ENCODE results near the gene PKM.

DNA sequence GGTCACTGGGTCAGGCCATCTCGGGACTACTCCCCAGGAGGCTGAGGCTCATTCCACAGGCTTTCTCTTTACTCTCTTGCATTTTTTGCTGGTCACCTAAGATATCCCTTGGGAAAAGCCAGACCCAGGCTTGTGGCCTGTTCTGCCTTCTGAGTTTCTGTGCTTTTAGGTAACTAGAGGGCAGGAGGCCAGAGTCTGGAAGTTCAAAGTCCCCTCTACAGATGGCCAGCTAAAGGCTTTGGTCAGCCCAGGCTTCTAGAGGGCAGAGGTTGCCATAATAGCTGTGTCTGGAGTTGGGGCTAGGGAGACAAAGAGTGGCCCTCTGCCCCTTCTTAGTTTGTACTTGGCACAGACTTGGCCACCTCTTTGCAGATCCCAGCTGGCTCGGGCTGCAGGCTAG lies 49.8 kb upstream of the PKM start:
- TF ChIP-seq, protein P1, sequence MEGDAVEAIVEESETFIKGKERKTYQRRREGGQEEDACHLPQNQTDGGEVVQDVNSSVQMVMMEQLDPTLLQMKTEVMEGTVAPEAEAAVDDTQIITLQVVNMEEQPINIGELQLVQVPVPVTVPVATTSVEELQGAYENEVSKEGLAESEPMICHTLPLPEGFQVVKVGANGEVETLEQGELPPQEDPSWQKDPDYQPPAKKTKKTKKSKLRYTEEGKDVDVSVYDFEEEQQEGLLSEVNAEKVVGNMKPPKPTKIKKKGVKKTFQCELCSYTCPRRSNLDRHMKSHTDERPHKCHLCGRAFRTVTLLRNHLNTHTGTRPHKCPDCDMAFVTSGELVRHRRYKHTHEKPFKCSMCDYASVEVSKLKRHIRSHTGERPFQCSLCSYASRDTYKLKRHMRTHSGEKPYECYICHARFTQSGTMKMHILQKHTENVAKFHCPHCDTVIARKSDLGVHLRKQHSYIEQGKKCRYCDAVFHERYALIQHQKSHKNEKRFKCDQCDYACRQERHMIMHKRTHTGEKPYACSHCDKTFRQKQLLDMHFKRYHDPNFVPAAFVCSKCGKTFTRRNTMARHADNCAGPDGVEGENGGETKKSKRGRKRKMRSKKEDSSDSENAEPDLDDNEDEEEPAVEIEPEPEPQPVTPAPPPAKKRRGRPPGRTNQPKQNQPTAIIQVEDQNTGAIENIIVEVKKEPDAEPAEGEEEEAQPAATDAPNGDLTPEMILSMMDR (IDR thresholded peaks at IDR 0.05) = no peak
- no peak for TF ChIP-seq ZFX (IDR thresholded peaks at IDR 0.05; ENCODE audit: borderline replicate concordance)

Data from 22Rv1 (cell line).